Measurements from ENCODE around the gene UST. TPM values are rescaled to one million over a fixed set of nuclear protein-coding genes. Genes with fewer than 3 reads are reported as not detected.

UST gene
- total RNA-seq, 2 experiments from 2014 or later, result 1.4 to 4.1 TPM

GRCh38 chr6:149064660-149065015, 317.8 kb downstream of the UST start:
- H4K20me1 ChIP-seq (ENCODE audit: insufficient read depth, low read length), result no peaks in the 10 kb centered on the region
- DNase-seq (ENCODE audit: low spot score), result no peak
- no peak overlapping the region for H3K4me3 ChIP-seq (ENCODE audit: low read depth, low read length, poor library complexity, severe bottlenecking)
- ChIA-PET CTCF (ENCODE audit: unreplicated experiment) (no interaction called here), POLR2A (interaction anchor here (0.6 to 3.6 kb wide), 5 partner anchors 11 to 67 kb away, joined by 4 to 19 read pairs (median 6); no protein-coding TSS in a partner anchor)
- H3K9me2 ChIP-seq (ENCODE audit: insufficient read depth, low read length), result no peaks in the 10 kb centered on the region
- H3K27ac ChIP-seq (ENCODE audit: low read depth, low read length, poor library complexity, severe bottlenecking), result no peak overlapping the region
- peaks cover 26% of the 10 kb centered on the region for H3K4me1 ChIP-seq (ENCODE audit: insufficient read depth, low read length, poor library complexity, severe bottlenecking)
- H3K36me3 ChIP-seq (ENCODE audit: insufficient read depth, low read length), result no peaks in the 10 kb centered on the region
- H3K79me2 ChIP-seq (ENCODE audit: insufficient read depth, low read depth, low read length), result no peaks in the 10 kb centered on the region
- no peak overlapping the region for H2AFZ ChIP-seq (ENCODE audit: low read length)
- BruUV-seq (replicated peaks), result no TSS peak
- intact Hi-C loops (cut with micrococcal nuclease; ENCODE audit: unreplicated experiment), result no loop called here
- no peak overlapping the region for H3K4me2 ChIP-seq (ENCODE audit: low read length)
- TF ChIP-seq EZH2phosphoT487 (IDR thresholded peaks at IDR 0.05; ENCODE audit: borderline replicate concordance, low read depth, low read length) (no peak), CTCF (conservative IDR thresholded peaks at IDR 0.05; ENCODE audit: low read length) (no peak)
- no peaks in the 10 kb centered on the region for H3K9me3 ChIP-seq (ENCODE audit: low read length)

- BruUV-seq (replicated peaks), result no TSS peak
Measured at GRCh38 chr6:149065121-149065520, 318.3 kb downstream of the UST start.

More at GRCh38 chr6:149065121-149065520, 318.3 kb downstream of the UST start:
- Histone ChIP-seq H3K36me3 (ENCODE audit: insufficient read depth, low read length) (no peaks in the 10 kb centered on the region), H3K27ac (ENCODE audit: low read depth, low read length, poor library complexity, severe bottlenecking) (no peak overlapping the region), H4K20me1 (ENCODE audit: insufficient read depth, low read length) (no peaks in the 10 kb centered on the region), H2AFZ (ENCODE audit: low read length) (no peak overlapping the region), H3K4me3 (ENCODE audit: low read depth, low read length, poor library complexity, severe bottlenecking) (no peak overlapping the region), H3K9me3 (ENCODE audit: low read length) (no peaks in the 10 kb centered on the region), H3K4me1 (ENCODE audit: insufficient read depth, low read length, poor library complexity, severe bottlenecking) (peaks cover 25% of the 10 kb centered on the region), H3K79me2 (ENCODE audit: insufficient read depth, low read depth, low read length) (no peaks in the 10 kb centered on the region), H3K4me2 (ENCODE audit: low read length) (no peak overlapping the region), H3K9me2 (ENCODE audit: insufficient read depth, low read length) (no peaks in the 10 kb centered on the region)
- no peak for DNase-seq (ENCODE audit: low spot score)
- intact Hi-C loops (cut with micrococcal nuclease; ENCODE audit: unreplicated experiment), result no loop called here
- TF ChIP-seq CTCF (conservative IDR thresholded peaks at IDR 0.05; ENCODE audit: low read length) (no peak), EZH2phosphoT487 (IDR thresholded peaks at IDR 0.05; ENCODE audit: borderline replicate concordance, low read depth, low read length) (no peak)
- POLR2A ChIA-PET, result interaction anchor here (0.6 to 3.6 kb wide), 7 partner anchors 11 to 154 kb away, joined by 3 to 19 read pairs (median 5); no protein-coding TSS in a partner anchor
- CTCF ChIA-PET (ENCODE audit: unreplicated experiment), result no interaction called here

Data from OCI-LY7 (cell line).